Measurements from ENCODE around the gene LHFPL6. TPM values are rescaled to one million over a fixed set of nuclear protein-coding genes. Genes with fewer than 3 reads are reported as not detected.
A peak's percentile ranks its signal among the peaks of the same experiment; 100 is the strongest.

The LHFPL6 gene
- total and polyA plus RNA-seq, 8 donors, result 1.8 to 13.4 (median 7.1) TPM

DNA sequence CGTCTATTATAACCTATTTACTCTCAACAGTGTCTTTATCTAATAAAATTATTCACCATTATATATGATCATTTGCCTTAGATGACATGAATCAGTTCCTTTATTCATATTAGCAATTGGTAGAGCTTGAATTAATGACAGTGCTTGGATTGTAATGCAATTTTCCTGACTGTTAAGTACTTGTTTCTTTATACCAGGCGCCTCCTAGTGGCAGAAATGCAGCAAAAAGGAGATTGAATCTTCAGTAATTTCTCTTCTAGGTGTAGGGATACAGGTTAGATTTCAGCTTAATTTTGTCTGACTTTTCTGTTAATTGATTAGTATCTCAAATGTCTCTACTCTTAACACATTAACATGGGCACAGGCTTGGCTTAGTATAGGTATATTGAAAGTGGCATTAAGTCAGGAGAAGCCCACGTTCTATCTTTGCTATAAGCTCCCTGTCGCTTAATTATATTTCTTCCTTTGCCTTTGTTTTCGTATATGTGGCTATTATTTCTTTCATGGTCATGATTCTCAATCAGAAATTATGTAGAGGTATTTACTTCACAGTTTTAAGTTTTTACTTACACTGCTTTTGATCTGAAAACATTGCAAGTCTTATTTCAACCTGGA, 9.1 kb upstream of the LHFPL6 start:
- WGBS, 2 donors, result 44 to 53% methylated on average over 5 of the region's 5 CpGs
- H3K4me3 ChIP-seq, result no peak overlapping the region
- intact Hi-C loops (cut with DNase I), result loop anchor here in 2 of 3 donors (5.0 to 10.0 kb wide), 2 partner anchors 465 to 467 kb away; no protein-coding TSS in a partner anchor
- DNase-seq (peak in 4 of 6 donors; percentile 39 to 65 (median 52)), FAIRE-seq (peak; percentile 96), ATAC-seq (peak; percentile 68 to 84 (median 82))
- H3K27me3 ChIP-seq, result peaks cover 0 to 3% (median 0%) of the 10 kb centered on the region in 4 donors
- H3K4me1 ChIP-seq, result no peaks in the 10 kb centered on the region
- no peaks in the 10 kb centered on the region for H3K36me3 ChIP-seq
- no peaks in the 10 kb centered on the region for H3K9me3 ChIP-seq
- no peak overlapping the region for H3K27ac ChIP-seq
- TF ChIP-seq, protein P1, sequence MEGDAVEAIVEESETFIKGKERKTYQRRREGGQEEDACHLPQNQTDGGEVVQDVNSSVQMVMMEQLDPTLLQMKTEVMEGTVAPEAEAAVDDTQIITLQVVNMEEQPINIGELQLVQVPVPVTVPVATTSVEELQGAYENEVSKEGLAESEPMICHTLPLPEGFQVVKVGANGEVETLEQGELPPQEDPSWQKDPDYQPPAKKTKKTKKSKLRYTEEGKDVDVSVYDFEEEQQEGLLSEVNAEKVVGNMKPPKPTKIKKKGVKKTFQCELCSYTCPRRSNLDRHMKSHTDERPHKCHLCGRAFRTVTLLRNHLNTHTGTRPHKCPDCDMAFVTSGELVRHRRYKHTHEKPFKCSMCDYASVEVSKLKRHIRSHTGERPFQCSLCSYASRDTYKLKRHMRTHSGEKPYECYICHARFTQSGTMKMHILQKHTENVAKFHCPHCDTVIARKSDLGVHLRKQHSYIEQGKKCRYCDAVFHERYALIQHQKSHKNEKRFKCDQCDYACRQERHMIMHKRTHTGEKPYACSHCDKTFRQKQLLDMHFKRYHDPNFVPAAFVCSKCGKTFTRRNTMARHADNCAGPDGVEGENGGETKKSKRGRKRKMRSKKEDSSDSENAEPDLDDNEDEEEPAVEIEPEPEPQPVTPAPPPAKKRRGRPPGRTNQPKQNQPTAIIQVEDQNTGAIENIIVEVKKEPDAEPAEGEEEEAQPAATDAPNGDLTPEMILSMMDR (IDR thresholded peaks at IDR 0.05), result peak; percentile 53 to 80 (median 69)

DNA sequence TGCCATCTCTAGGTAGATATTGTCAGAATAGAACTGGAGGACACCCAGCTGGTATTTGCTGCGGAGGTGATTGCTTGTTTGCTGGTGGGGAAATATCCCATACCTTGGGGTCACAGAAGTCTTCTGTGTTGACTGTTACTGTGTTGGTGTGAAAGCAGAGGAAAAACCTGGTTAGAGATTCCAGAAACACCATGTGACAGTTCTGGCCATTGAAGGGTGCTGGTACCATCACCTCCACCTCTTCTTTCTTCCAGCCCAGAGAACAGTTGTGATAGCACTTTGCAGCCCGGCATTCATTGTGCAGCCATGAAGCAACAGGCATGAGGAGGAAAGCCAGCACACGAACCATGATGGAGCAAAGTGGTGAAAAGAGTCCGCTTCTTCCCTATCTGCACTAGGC, 4.9 kb upstream of the LHFPL6 start:
- Histone ChIP-seq H3K4me1 (no peaks in the 10 kb centered on the region), H3K27me3 (peaks cover 0 to 3% (median 0%) of the 10 kb centered on the region in 4 donors), H3K27ac (no peak overlapping the region), H3K36me3 (no peaks in the 10 kb centered on the region), H3K9me3 (no peaks in the 10 kb centered on the region), H3K4me3 (no peak overlapping the region)
- WGBS, 2 donors, result 78 to 92% methylated on average over 4 of the region's 4 CpGs
- DNase-seq (no peak), ATAC-seq (no peak), FAIRE-seq (no peak)
- TF ChIP-seq, protein P1 (IDR thresholded peaks at IDR 0.05), result no peak
- intact Hi-C loops (cut with DNase I), result loop anchor here in 1 of 3 donors (10.0 kb wide), 1 partner anchor 343 kb away; no protein-coding TSS in a partner anchor

DNA sequence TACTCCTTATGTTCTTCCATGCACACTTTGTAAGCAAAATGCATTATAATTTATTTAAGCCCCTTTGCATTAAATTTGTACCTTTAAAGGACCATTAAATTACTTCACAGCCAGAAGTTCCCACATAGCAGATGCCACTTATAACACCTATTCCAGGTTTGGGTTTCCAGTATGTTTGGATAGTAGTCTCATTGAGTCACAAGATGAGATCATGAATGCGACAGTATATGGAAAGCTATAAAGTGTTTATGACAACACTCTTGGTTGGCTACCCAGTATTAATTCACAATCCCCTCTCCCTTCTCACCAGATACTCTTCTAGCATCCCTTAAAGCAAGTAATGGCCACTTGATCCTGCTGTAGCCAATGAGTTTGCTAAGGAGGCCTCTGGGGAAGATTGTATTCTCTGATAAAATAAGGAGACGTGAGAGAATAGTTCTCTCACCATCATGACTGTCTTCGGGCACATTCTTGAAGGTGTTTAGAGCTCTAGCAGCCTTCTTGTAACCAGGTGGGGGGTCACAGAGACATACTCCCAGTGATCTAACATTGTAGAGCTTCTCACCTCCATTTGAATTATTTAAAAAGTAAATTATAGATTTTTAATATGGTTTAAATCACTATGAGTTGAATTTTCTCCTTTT, 2.8 kb upstream of the LHFPL6 start:
- H3K27ac ChIP-seq, result no peak overlapping the region
- no peak for ATAC-seq
- TF ChIP-seq, protein P1 (IDR thresholded peaks at IDR 0.05), result no peak
- WGBS, 2 donors, result 72 to 88% methylated on average over 3 of the region's 3 CpGs
- peaks cover 0 to 5% (median 0%) of the 10 kb centered on the region in 3 donors for H3K4me1 ChIP-seq
- H3K36me3 ChIP-seq, result no peaks in the 10 kb centered on the region
- FAIRE-seq, result no peak
- DNase-seq, result no peak
- intact Hi-C loops (cut with DNase I), result loop anchor here in 1 of 3 donors (10.0 kb wide), 1 partner anchor 341 kb away; no protein-coding TSS in a partner anchor
- no peaks in the 10 kb centered on the region for H3K9me3 ChIP-seq
- no peak overlapping the region for H3K4me3 ChIP-seq
- peaks cover 0 to 4% (median 0%) of the 10 kb centered on the region in 4 donors for H3K27me3 ChIP-seq

DNA sequence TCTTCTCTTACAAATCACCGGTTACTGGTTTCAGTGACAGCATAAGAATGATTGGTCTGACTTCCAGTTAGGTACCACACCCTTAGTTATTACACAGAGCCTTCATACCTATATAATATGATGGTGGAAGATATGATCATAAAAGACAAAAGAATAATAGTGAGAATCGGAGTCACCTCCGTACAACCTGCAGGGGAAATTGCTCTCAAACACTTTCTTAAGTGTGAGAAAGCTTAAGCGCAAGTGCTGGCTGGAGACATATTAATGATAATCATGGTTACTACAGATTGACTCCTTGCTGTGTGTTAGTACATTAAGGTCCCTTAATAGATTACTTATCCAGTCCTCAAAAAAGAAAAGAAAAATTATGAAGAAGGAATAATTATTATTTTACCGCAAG, 1.8 kb upstream of the LHFPL6 start:
- TF ChIP-seq, protein P1 (IDR thresholded peaks at IDR 0.05), result no peak
- DNase-seq, result no peak
- Histone ChIP-seq H3K27ac (no peak overlapping the region), H3K4me3 (no peak overlapping the region), H3K9me3 (no peaks in the 10 kb centered on the region), H3K27me3 (peaks cover 0 to 6% (median 0%) of the 10 kb centered on the region in 4 donors), H3K36me3 (no peaks in the 10 kb centered on the region), H3K4me1 (peaks cover 0 to 5% (median 0%) of the 10 kb centered on the region in 3 donors)
- ATAC-seq, result no peak
- 74 to 77% methylated on average over 5 of the region's 5 CpGs for WGBS, 2 donors
- FAIRE-seq, result no peak
- intact Hi-C loops (cut with DNase I), result loop anchor here in 1 of 3 donors (10.0 kb wide), 1 partner anchor 340 kb away; no protein-coding TSS in a partner anchor
